OCI-LY7 (cell line): ENCODE results near the gene AUP1. TPM values are rescaled to one million over a fixed set of nuclear protein-coding genes. Genes with fewer than 3 reads are reported as not detected.

Source experiments
- BruUV-seq: library from RNA; stranded (reverse); fragments of 400-500 nt; replicated peaks from 2 replicates; lab custom pipeline; 2021; lab: Mats Ljungman, UMichigan
- CTCF ChIA-PET: fragments of 300-600 bp; sonication (Branson Sonifier 250); formaldehyde crosslinking; loops from one replicate; lab custom pipeline; 2022; ENCODE audit warnings: antibody characterized with exemption; ENCODE audit not compliant: unreplicated experiment; lab: Charles Lee
- POLR2A ChIA-PET: fragments of 300-600 bp; sonication (Branson Sonifier 250); formaldehyde crosslinking; loops from one replicate; lab custom pipeline; 2022; ENCODE audit warnings: antibody characterized with exemption; lab: Charles Lee
- DNase-seq: peaks from one replicate; pipeline ENCODE4 v3.0.0-alpha.2; 2015; ENCODE audit warnings: low spot score
- H2AFZ ChIP-seq: fragments of 200-600 bp; sonication (generic), shearing (Covaris generic); 2 replicates; pipeline ENCODE4 v1.6.1; 2014; ENCODE audit warnings: mild to moderate bottlenecking, antibody characterized with exemption, low read length, moderate library complexity
- H3K27ac ChIP-seq: fragments of 200-600 bp; sonication (generic); 2 replicates; pipeline ENCODE4 v1.5.1; 2014; ENCODE audit warnings: mixed run types, low read depth, mild to moderate bottlenecking, moderate library complexity, low read length, inconsistent platforms; ENCODE audit not compliant: poor library complexity, severe bottlenecking
- H3K36me3 ChIP-seq: fragments of 200-600 bp; sonication (generic); 2 replicates; pipeline ENCODE4 v1.6.1; 2014; ENCODE audit warnings: mild to moderate bottlenecking, antibody characterized with exemption, low read length, moderate library complexity, mixed read lengths; ENCODE audit not compliant: insufficient read depth
- H3K4me1 ChIP-seq: fragments of 200-600 bp; sonication (generic); 2 replicates; pipeline ENCODE4 v1.5.1; 2014; ENCODE audit warnings: mild to moderate bottlenecking, low read length; ENCODE audit not compliant: insufficient read depth, poor library complexity, severe bottlenecking
- H3K4me2 ChIP-seq: fragments of 200-600 bp; sonication (generic); 2 replicates; pipeline ENCODE4 v1.6.1; 2014; ENCODE audit warnings: mild to moderate bottlenecking, low read length
- H3K4me3 ChIP-seq: fragments of 200-600 bp; sonication (generic); 2 replicates; pipeline ENCODE4 v1.5.1; 2014; ENCODE audit warnings: mild to moderate bottlenecking, low read depth, low read length; ENCODE audit not compliant: poor library complexity, severe bottlenecking
- H3K79me2 ChIP-seq: fragments of 200-600 bp; sonication (generic); 2 replicates; pipeline ENCODE4 v1.6.1; 2016; ENCODE audit warnings: low read depth, mild to moderate bottlenecking, low read length, moderate library complexity, mixed read lengths; ENCODE audit not compliant: insufficient read depth
- H3K9me2 ChIP-seq: fragments of 200-600 bp; sonication (generic); 2 replicates; pipeline ENCODE4 v1.6.1; 2016; ENCODE audit warnings: mild to moderate bottlenecking, low read length, mixed read lengths; ENCODE audit not compliant: insufficient read depth
- H3K9me3 ChIP-seq: fragments of 200-600 bp; sonication (generic); 2 replicates; pipeline ENCODE4 v1.6.1; 2014; ENCODE audit warnings: mild to moderate bottlenecking, mixed run types, low read length, mixed read lengths
- H4K20me1 ChIP-seq: fragments of 200-600 bp; sonication (generic); 2 replicates; pipeline ENCODE4 v1.6.1; 2014; ENCODE audit warnings: mild to moderate bottlenecking, antibody characterized with exemption, low read length, moderate library complexity, mixed read lengths; ENCODE audit not compliant: insufficient read depth
- EZH2phosphoT487 ChIP-seq: fragments of 200-600 bp; sonication (generic); IDR thresholded peaks from 2 replicates; pipeline ENCODE4 v1.6.1; 2018; ENCODE audit warnings: low read depth, borderline replicate concordance, mild to moderate bottlenecking, mixed run types, antibody characterized with exemption, low read length, moderate library complexity, mixed read lengths
- intact Hi-C: fragments of 100-400 bp; cut with micrococcal nuclease; formaldehyde crosslinking; loops from one replicate; pipeline ENCODE4 v1.10.0; 2022; ENCODE audit not compliant: unreplicated experiment
- total RNA-seq, 2 experiments: library from RNA; depleted of rRNA in 1 of 2; stranded (reverse); fragments of >200 nt in 1 of 2; shearing (Covaris generic) in 1 of 2; gene quantifications; 2 replicates each; pipeline ENCODE4 v1.2.3, GENCODE V29; 2014 to 2022
- TF ChIP-seq, protein P1 (sequence below): fragments of 200-600 bp; sonication (generic); conservative IDR thresholded peaks from 2 replicates; pipeline ENCODE4 v1.5.1; 2014; ENCODE audit warnings: mild to moderate bottlenecking, antibody characterized with exemption, low read length, moderate library complexity, mixed read lengths

The AUP1 gene
- total RNA-seq, 2 experiments from 2014 or later = 121 to 188 TPM

GRCh38 chr2:74525717-74526648, 3.5 kb downstream of the AUP1 start, which contains the start of gene DQX1:
DQX1 (minus strand) TSS chr2:74526231; CDS start chr2:74525729, 502 bp downstream.
- Histone ChIP-seq H3K27ac (no peak within 1 kb of the TSS), H3K4me1 (peaks cover 21% of the 10 kb centered on the region), H3K4me3 (no peak within 1 kb of the TSS), H3K4me2 (0 out of 2 replicates have a peak within 1 kb of the TSS, but pooled peaks have one; percentile 95), H3K9me2 (no peaks in the 10 kb centered on the region), H2AFZ (no peak within 1 kb of the TSS), H3K36me3 (peaks cover 45% of the 10 kb centered on the region), H3K79me2 (peaks cover 32% of the 10 kb centered on the region), H3K9me3 (no peaks in the 10 kb centered on the region), H4K20me1 (peaks cover 5% of the 10 kb centered on the region; the same call in 1 of the 2 replicates)
- POLR2A ChIA-PET = interaction anchor here (0.6 to 1.0 kb wide), 2 partner anchors 8 to 15 kb away, joined by 3 read pairs; no protein-coding TSS in a partner anchor
- BruUV-seq = no TSS peak
- CTCF ChIA-PET = no interaction called here
- intact Hi-C loops = no loop called here
- TF ChIP-seq EZH2phosphoT487 = no peak
- TF ChIP-seq, protein P1, sequence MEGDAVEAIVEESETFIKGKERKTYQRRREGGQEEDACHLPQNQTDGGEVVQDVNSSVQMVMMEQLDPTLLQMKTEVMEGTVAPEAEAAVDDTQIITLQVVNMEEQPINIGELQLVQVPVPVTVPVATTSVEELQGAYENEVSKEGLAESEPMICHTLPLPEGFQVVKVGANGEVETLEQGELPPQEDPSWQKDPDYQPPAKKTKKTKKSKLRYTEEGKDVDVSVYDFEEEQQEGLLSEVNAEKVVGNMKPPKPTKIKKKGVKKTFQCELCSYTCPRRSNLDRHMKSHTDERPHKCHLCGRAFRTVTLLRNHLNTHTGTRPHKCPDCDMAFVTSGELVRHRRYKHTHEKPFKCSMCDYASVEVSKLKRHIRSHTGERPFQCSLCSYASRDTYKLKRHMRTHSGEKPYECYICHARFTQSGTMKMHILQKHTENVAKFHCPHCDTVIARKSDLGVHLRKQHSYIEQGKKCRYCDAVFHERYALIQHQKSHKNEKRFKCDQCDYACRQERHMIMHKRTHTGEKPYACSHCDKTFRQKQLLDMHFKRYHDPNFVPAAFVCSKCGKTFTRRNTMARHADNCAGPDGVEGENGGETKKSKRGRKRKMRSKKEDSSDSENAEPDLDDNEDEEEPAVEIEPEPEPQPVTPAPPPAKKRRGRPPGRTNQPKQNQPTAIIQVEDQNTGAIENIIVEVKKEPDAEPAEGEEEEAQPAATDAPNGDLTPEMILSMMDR = no peak
- DNase-seq = peak; percentile 63

- Histone ChIP-seq H4K20me1 (peaks cover 5% of the 10 kb centered on the region; the same call in 1 of the 2 replicates), H2AFZ (no peak overlapping the region), H3K4me3 (no peak overlapping the region), H3K9me3 (no peaks in the 10 kb centered on the region), H3K79me2 (peaks cover 28% of the 10 kb centered on the region), H3K27ac (no peak overlapping the region), H3K36me3 (peaks cover 43% of the 10 kb centered on the region), H3K4me1 (peaks cover 18% of the 10 kb centered on the region), H3K4me2 (no peak overlapping the region), H3K9me2 (no peaks in the 10 kb centered on the region)
- ChIA-PET POLR2A (interaction anchor here (0.6 kb wide), 1 partner anchor 16 kb away, joined by 3 read pairs; no protein-coding TSS in a partner anchor), CTCF (no interaction called here)
- intact Hi-C loops = no loop called here
- TF ChIP-seq, protein P1 = no peak
- no peak for TF ChIP-seq EZH2phosphoT487
- no peak for DNase-seq
- no TSS peak for BruUV-seq
Observed at GRCh38 chr2:74524955-74525716, 4.4 kb downstream of the AUP1 start.
